ENCODE results near the gene MTNR1B.
A peak's percentile ranks its signal among the peaks of the same experiment; 100 is the strongest.

Gene MTNR1B

DNA sequence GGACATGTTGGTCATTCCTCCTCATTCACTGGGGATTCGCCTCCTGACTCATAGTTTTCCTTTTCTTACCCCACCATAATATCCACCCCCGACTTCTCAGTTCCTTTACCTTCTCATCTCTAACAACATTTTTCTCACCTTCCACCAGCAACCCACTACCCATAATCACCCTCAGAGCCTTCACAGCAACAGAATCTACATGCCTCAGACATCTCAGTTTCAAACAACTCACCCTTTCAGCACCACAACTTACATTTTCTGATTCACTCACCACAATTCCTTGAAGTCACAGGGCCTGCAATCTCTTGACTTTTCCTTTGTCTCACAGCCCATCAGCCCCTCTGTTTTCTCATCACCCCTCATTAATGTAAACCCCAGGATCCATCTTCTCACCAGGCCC lies 2.3 kb upstream of the MTNR1B start:
- DNase-seq: no peak
- Mint-ChIP-seq H3K4me3 (no peak overlapping the region), H3K27me3 (ENCODE audit: low read depth, poor library complexity) (peaks cover 54% of the 10 kb centered on the region), H3K4me1 (no peaks in the 10 kb centered on the region), H3K9me3 (no peaks in the 10 kb centered on the region), H3K27ac (no peak overlapping the region), H3K36me3 (ENCODE audit: low read depth) (no peaks in the 10 kb centered on the region)
- TF ChIP-seq, protein P1, sequence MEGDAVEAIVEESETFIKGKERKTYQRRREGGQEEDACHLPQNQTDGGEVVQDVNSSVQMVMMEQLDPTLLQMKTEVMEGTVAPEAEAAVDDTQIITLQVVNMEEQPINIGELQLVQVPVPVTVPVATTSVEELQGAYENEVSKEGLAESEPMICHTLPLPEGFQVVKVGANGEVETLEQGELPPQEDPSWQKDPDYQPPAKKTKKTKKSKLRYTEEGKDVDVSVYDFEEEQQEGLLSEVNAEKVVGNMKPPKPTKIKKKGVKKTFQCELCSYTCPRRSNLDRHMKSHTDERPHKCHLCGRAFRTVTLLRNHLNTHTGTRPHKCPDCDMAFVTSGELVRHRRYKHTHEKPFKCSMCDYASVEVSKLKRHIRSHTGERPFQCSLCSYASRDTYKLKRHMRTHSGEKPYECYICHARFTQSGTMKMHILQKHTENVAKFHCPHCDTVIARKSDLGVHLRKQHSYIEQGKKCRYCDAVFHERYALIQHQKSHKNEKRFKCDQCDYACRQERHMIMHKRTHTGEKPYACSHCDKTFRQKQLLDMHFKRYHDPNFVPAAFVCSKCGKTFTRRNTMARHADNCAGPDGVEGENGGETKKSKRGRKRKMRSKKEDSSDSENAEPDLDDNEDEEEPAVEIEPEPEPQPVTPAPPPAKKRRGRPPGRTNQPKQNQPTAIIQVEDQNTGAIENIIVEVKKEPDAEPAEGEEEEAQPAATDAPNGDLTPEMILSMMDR (IDR thresholded peaks at IDR 0.05): no peak

DNA sequence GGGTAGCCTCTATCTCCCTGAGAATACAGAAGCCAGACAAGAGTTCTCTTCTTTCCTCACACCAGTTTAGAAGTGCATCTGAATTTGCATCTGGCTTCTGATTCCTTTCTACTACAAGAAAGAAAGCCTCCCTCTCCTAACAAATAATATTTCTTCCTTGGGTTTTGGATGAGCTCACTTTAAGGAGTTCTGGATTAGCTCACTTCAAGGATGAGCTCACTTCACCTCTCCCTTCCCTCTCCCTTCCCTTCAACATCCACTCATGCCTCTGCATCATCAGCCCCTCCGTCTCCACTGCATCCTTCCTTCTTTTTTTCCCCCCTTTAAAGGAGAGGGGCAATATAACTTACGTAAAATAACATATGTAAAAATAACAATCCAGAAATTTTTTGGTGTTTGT lies 1.6 kb upstream of the MTNR1B start:
- TF ChIP-seq, protein P1 (IDR thresholded peaks at IDR 0.05): no peak
- Mint-ChIP-seq H3K27ac (no peak overlapping the region), H3K4me1 (no peaks in the 10 kb centered on the region), H3K27me3 (ENCODE audit: low read depth, poor library complexity) (peaks cover 59% of the 10 kb centered on the region), H3K9me3 (no peaks in the 10 kb centered on the region), H3K36me3 (ENCODE audit: low read depth) (no peaks in the 10 kb centered on the region), H3K4me3 (no peak overlapping the region)
- DNase-seq: no peak

DNA sequence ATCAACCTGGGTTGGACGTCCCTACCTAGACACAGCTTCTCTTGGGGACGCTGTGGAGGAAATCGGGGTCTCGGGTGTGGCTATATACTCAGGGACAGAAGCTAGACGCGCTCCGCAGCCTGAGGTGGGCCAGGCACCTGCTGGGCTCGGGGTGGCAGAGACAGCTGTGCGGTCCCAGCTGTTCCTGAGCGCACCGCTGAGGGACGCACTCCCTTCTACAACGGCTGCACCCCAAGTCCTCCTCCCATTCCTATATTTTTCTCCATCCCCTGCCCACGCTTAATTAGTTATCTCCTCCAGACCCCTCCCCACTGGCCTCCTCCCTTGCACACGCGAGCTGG lies 188 bp upstream of the MTNR1B start:
- no peaks in the 10 kb centered on the region for H3K4me1 Mint-ChIP-seq
- no peak for DNase-seq
- H3K9me3 Mint-ChIP-seq: no peaks in the 10 kb centered on the region
- H3K27ac Mint-ChIP-seq: no peak overlapping the region
- peaks cover 66% of the 10 kb centered on the region for H3K27me3 Mint-ChIP-seq (ENCODE audit: low read depth, poor library complexity)
- H3K4me3 Mint-ChIP-seq: peak overlapping the region; percentile 74
- H3K36me3 Mint-ChIP-seq (ENCODE audit: low read depth): no peaks in the 10 kb centered on the region
- TF ChIP-seq, protein P1 (IDR thresholded peaks at IDR 0.05): no peak

DNA sequence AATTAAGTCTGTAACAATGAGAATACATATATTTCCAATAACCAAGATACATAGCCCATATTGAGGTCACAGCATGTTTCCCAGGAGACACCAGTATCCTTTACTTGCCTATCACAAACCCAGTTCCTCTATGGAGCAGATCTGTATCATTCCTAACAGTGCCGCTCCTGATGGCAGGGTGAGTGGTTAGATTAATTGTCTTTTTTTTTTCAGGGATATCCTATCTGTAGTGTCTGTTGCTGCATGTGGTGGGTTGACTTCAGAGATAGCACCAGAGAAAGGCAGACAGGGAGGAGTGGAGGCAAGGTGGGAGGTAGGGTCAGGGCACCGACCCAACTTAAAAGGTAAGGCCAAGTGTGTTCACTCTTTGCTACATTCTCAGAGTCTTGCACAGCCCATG lies 2.8 kb downstream of the MTNR1B start:
- Mint-ChIP-seq H3K4me3 (no peak overlapping the region), H3K27me3 (ENCODE audit: low read depth, poor library complexity) (peaks cover 65% of the 10 kb centered on the region), H3K4me1 (no peaks in the 10 kb centered on the region), H3K36me3 (ENCODE audit: low read depth) (no peaks in the 10 kb centered on the region), H3K27ac (no peak overlapping the region), H3K9me3 (no peaks in the 10 kb centered on the region)
- DNase-seq: no peak
- TF ChIP-seq, protein P1 (IDR thresholded peaks at IDR 0.05): no peak

GRCh38 chr11:92975285-92975684 lies 5.8 kb downstream of the MTNR1B start:
- H3K36me3 Mint-ChIP-seq (ENCODE audit: low read depth): no peaks in the 10 kb centered on the region
- no peaks in the 10 kb centered on the region for H3K9me3 Mint-ChIP-seq
- peaks cover 11% of the 10 kb centered on the region for H3K4me1 Mint-ChIP-seq
- peaks cover 38% of the 10 kb centered on the region for H3K27me3 Mint-ChIP-seq (ENCODE audit: low read depth, poor library complexity)
- H3K27ac Mint-ChIP-seq: no peak overlapping the region
- no peak for DNase-seq
- H3K4me3 Mint-ChIP-seq: no peak overlapping the region
- TF ChIP-seq, protein P1 (IDR thresholded peaks at IDR 0.05): no peak

GRCh38 chr11:92976681-92977080 lies 7.2 kb downstream of the MTNR1B start:
- no peaks in the 10 kb centered on the region for H3K36me3 Mint-ChIP-seq (ENCODE audit: low read depth)
- no peaks in the 10 kb centered on the region for H3K9me3 Mint-ChIP-seq
- H3K4me3 Mint-ChIP-seq: no peak overlapping the region
- no peak for DNase-seq
- no peak overlapping the region for H3K27ac Mint-ChIP-seq
- TF ChIP-seq, protein P1 (IDR thresholded peaks at IDR 0.05): no peak
- peaks cover 24% of the 10 kb centered on the region for H3K27me3 Mint-ChIP-seq (ENCODE audit: low read depth, poor library complexity)
- H3K4me1 Mint-ChIP-seq: peaks cover 11% of the 10 kb centered on the region

Measured in nephron progenitor cell (in vitro differentiated cells).